DMS 273 treated with DMSO at 0.1 percent for 48 hours (cell line): ENCODE measurements around the gene TKTL1.
"Not testable (repeated sequence)": the region's sequence is repeated elsewhere in the genome, so short reads cannot be mapped to it uniquely, and the experiment has no call there.

Experiments used
- DNase-seq: peaks from one replicate; lab custom pipeline; 2025; lab: John Stamatoyannopoulos, UW

Gene TKTL1

GRCh38 chrX:154343620-154344019 is 48.0 kb downstream of the TKTL1 start:
- DNase-seq = not testable (repeated sequence)

DNA sequence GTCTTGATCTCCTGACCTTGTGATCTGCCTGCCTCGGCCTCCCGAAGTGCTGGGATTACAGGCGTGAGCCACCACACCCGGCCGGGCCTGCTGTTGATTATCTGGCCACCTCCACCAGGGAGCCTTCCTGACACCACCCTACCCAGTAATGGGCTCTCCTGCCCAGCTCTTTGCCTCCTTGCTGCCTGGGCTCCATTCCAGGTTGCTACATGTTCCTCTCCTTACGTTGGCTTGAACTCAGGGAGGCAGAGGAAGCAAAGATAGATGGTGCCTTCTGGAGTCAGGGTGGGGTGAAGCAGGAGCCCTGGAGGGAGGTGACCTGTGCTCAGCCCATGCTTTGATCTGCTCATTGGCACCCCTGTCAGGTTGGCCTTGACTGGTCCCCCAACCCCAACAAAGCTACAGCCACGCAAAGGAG is 52.5 kb downstream of the TKTL1 start:
- DNase-seq = no peak

- DNase-seq = no peak
Measured at GRCh38 chrX:154348646-154349358, 53.2 kb downstream of the TKTL1 start.

DNA sequence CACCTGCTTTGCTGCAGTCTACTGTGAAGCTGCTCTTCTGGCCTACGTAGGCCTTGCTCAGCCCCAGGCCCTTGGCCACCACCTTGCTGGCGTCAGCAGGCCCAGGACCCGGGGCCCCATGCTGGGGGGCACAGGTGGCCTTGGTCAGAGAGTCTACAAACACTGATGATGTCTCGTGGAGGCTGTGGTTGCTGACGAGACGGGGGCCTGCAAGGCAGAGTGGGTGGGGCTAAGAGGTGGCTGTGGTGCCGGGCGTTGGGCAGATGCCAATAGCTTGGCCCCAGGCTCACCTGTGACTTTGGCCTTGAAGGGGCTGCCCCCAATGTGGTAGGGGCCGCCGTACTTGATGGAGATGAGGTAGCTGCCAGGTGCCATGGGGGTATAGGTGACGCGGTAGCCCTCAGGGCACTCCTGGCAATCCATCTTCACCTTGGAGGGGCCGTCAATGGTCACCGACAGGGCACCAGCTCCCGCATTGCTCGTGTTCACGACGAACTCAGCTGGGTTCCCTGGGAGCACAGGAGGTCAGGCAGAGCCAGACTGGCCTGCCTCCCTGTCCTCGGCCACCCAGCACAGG is 53.9 kb downstream of the TKTL1 start:
- DNase-seq = no peak

GRCh38 chrX:154349979-154350378 is 54.4 kb downstream of the TKTL1 start:
- no peak for DNase-seq

- no peak for DNase-seq
Measured at GRCh38 chrX:154350429-154351182, 55.0 kb downstream of the TKTL1 start.

DNA sequence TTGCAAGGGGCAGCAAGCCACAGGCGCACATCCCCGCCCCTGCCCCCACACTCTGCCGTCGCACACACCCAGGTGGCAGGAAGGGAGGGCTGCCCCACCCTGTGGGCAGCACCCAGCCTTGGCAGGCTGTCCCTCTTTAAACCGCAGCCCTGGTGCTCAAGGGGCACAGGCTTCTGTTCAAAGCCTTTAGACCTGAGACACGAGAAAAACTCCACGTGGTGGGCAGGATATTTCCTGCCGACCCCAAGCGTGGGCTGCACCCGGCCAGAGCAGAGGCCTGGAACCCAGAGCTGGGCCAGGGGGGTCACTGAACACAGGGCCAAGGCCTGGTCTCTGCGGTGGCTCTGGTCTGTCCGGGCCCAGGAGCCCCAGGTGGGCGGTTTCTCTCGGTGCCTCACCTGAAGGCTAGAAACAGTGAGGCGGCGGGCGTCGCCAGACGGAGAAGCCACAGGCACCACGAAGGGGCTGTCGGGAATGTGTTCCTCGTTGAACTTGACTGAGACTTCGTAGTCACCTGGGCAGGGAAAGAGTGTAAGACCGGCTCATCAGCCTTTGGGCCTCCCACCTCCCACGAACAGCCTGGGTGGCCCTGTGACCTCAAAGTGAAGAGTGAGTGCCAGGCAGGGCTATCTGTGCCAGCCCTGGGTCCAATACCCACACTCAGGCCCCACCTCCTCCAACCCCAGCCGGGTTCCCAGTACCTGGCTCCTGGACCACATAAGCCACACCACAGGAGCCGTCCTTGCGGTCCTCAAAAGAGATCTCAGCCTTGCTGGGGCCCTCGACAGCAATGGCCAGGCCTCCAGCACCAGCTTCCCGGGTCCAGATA is 55.8 kb downstream of the TKTL1 start:
- DNase-seq = no peak

- no peak for DNase-seq
Measured at GRCh38 chrX:154352012-154352401, 56.4 kb downstream of the TKTL1 start.

- DNase-seq = no peak
Measured at GRCh38 chrX:154352466-154352865, 56.9 kb downstream of the TKTL1 start.

DNA sequence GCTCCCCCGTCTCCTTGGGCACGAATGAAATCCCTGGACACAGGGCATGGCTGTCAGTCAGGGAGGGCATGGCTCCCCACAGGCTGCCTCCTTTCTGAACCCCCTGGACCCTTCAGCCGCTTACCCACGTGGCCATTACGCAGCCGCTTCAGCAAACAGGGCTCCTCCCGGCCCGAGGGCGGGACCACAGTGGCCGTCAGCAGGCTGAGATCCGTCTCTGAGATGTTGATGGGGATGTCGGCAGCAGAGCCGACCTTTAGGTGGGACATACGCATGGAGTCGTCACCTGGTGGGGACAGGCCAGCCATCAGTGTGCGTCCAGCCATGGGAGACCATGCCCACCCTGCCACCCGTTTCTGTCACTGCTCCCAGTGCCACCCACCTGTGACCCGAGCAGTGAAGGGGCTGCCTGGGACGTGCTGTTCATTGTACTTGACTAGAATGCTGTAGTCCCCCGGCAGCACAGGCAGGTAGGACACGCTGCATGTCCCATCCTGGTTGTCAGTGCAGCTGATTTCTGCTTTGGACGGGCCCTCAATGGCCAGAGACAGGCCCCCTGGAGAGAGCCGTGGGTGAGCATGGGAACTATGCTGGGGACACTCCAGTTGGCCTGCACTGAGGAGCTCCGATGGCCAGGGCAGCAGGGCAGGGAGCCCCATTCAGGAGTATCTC is 57.7 kb downstream of the TKTL1 start:
- DNase-seq = no peak

DNA sequence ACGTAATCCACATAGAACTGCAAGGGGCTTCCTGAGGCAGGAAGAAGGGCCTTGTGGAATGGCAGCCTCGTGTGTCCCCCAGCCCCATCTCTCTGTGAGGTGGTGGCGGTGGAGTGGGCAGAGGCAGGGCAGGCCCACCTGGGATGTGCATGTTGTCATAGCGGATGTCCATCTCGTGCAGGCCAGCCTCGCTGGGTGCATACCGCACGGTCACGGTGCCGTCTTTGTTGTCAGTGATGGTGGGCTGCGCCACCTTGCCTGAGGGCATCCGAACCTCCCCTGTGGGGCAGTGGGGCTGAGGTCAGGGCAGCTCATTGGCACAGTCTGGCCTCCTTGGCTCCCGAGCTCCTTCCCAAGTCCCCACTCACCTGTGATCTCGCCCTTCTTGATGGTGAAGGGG is 58.4 kb downstream of the TKTL1 start:
- no peak for DNase-seq

GRCh38 chrX:154354516-154354915 is 58.9 kb downstream of the TKTL1 start:
- DNase-seq = no peak

DNA sequence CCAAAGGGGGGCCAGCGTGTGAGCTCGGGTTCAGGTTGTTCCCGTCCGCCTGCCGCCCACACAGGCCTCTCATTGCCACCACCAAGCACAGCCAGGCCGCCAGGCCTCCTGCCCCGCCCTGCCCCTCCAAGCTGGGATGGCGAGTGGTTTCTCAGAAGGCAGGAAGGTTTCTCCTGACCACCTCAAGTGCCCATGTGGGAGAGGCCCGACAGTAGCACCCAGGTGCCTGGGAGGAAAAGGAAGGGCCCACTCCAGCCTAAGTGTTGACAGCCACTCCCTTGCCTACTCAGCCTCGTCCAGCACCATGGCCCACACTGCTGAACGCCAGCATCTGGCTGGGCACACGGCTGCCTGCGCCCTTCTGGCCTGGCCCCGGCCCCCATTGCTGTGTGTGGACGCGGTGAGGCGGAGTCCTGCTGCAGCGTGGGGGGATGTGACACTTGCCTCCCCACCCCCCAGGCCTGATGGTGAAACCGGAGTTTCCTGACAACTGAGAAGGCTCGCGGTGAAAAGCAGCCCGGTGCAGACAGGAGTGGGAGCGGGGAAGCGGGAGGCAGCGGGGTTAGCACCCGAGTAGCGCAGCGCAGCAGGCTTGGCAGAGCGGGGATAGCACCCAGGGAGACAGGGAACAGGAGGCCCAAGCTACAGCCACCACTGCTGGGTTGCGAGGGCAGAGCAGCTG is 59.6 kb downstream of the TKTL1 start:
- no peak for DNase-seq

- DNase-seq = no peak
Measured at GRCh38 chrX:154355776-154356140, 60.2 kb downstream of the TKTL1 start.

- no peak for DNase-seq
Measured at GRCh38 chrX:154356596-154356995, 61.0 kb downstream of the TKTL1 start.

- no peak for DNase-seq
Measured at GRCh38 chrX:154357205-154357604, 61.6 kb downstream of the TKTL1 start.

- no peak for DNase-seq
Measured at GRCh38 chrX:154358011-154358410, 62.4 kb downstream of the TKTL1 start.

GRCh38 chrX:154358829-154359228 is 63.2 kb downstream of the TKTL1 start:
- DNase-seq = no peak

DNA sequence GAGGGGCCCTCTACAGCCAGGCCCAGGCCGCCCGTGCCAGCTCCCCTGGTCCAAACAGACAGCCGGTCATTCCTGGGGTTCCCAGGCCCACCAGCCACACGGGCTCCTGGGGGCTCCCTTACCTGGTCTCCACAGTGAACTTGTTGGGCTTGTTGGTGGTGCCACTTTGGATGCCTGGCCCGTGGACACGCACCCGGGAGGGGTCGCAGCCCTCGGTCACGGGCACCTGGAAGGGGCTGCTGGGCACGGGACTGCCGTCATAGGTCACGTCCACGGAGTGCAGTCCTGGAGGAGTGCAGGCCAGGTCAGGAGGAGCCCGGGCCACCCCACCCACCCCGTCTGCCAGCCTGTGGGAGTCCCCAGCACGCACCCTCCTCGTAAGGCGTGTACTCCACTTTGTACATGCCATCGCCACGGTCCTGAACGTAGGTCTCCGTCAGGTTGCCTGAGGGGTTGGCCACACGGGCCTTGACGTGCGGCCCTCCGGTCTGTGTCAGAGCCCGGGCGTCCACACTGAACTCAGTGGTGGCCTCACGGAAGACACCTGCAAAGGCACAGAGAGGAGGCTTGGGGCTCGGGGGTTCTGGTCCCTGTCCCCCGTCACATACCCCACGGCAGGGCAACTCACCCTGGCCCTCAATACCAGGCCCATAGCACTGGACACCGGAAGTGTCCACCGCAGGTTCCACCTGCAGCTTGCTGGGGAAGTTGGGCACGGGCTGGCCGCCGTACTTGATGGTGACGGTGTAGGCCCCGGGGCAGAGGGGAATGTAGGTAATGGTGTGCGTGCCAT is 64.0 kb downstream of the TKTL1 start:
- DNase-seq = no peak

DNA sequence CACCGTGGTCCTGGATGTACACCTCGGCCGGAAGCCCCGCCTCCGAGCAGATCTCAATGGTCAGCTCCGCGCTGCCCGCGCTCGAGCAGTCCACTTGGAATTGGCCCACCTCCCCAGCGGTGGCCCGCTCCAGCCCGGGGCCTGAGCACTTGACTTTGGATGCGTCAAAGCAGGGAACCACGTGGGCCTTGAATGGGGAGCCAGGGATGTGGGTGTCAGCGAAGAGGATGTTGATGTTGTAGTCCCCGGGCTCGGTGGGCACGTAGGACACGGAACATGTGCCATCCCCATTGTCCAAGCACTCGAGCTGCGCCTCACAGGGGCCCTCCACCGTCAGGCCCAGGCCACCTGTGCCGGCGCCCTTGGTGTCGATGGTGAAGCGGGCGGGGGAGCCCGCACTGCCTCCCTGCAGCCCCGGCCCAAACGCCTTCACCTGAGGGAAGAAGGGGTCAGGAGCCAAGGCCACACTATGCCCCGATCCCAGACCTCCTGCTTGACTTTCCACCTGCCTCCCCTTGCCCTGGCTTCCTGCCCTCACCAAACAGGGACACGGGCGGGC is 64.6 kb downstream of the TKTL1 start:
- DNase-seq = no peak
